HL-60/S4 (cell line): ENCODE results near the gene PILRB.

ENCODE experiments used
- in situ Hi-C: fragments of 300-500 bp; cut with MboI; formaldehyde crosslinking; loops from 2 replicates; pipeline ENCODE4 v1.14.3; 2022; ENCODE audit warnings: low sequenced_read_pairs

PILRB gene

GRCh38 chr7:100400656-100401055, 42.7 kb downstream of the PILRB start:
- in situ Hi-C loops, result no loop called here

GRCh38 chr7:100401811-100402210, 43.9 kb downstream of the PILRB start:
- in situ Hi-C loops, result no loop called here

GRCh38 chr7:100402241-100402640, 44.3 kb downstream of the PILRB start:
- in situ Hi-C loops, result no loop called here

GRCh38 chr7:100406767-100407166, 48.9 kb downstream of the PILRB start:
- in situ Hi-C loops, result no loop called here

- in situ Hi-C loops, result no loop called here
Observed at GRCh38 chr7:100407285-100408180, 49.6 kb downstream of the PILRB start.

GRCh38 chr7:100411101-100411500, 53.2 kb downstream of the PILRB start:
- in situ Hi-C loops, result no loop called here

- in situ Hi-C loops, result no loop called here
Observed at GRCh38 chr7:100413346-100413745, 55.4 kb downstream of the PILRB start.

GRCh38 chr7:100413889-100414288, 56.0 kb downstream of the PILRB start:
- in situ Hi-C loops, result no loop called here

GRCh38 chr7:100415448-100415847, 57.5 kb downstream of the PILRB start:
- in situ Hi-C loops, result no loop called here
